Peyer's patch (tissue), 4 donors: ENCODE data around the gene CRTAC1. TPM values are rescaled to one million over a fixed set of nuclear protein-coding genes. Genes with fewer than 3 reads are reported as not detected.

Source experiments
- DNase-seq, 3 donors: peaks; one replicate each; pipeline ENCODE4 v3.0.0-alpha.2; 2017 to 2019
- H3K27ac ChIP-seq, 4 donors: fragments of 200-600 bp; sonication (generic); one replicate each; pipeline ENCODE4 v1.5.1; 2016 to 2019
- H3K27me3 ChIP-seq, 2 donors: fragments of 200-600 bp; sonication (generic); one replicate each; pipeline ENCODE4 v1.5.1; 2019
- H3K36me3 ChIP-seq, 3 donors: fragments of 200-600 bp; sonication (generic); one replicate each; pipeline ENCODE4 v1.5.1; 2016 to 2019
- H3K4me1 ChIP-seq, 4 donors: fragments of 200-600 bp; sonication (generic); one replicate each; pipeline ENCODE4 v1.5.1; 2016 to 2019
- H3K4me3 ChIP-seq, 4 donors: fragments of 200-600 bp; sonication (generic); 1 replicate in 3 of 4; 2 replicates in 1 of 4; pipeline ENCODE4 v1.5.1; 2016 to 2019; ENCODE audit warnings: mild to moderate bottlenecking in 1 of 4
- H3K9me3 ChIP-seq, 4 donors: fragments of 200-600 bp; sonication (generic); one replicate each; pipeline ENCODE4 v1.5.1; 2016 to 2019; ENCODE audit warnings: mild to moderate bottlenecking in 1 of 4
- POLR2A ChIP-seq, 2 donors: fragments of 450-650 bp; IDR thresholded peaks; one replicate each; pipeline ENCODE4 v1.5.1; 2017; ENCODE audit warnings: antibody characterized with exemption in 2 of 2, mild to moderate bottlenecking in 2 of 2, moderate library complexity in 2 of 2
- total RNA-seq, 4 donors: library from RNA; depleted of rRNA; stranded (reverse); fragments of >200 nt; gene quantifications; one replicate each; pipeline ENCODE4 v1.1.0, GENCODE V29; 2016
- TF ChIP-seq, protein P1 (sequence below), 6 experiments: fragments of 450-650 bp in 4 of 6; fragments of 200-600 bp in 2 of 6; sonication (generic) in 1 of 6; IDR thresholded peaks; one replicate each; pipeline ENCODE4 v1.5.1; 2017 to 2019; ENCODE audit warnings: antibody characterized with exemption in 6 of 6, mild to moderate bottlenecking in 3 of 6, moderate library complexity in 1 of 6

Gene CRTAC1
- total RNA-seq, 4 donors from 2014 or later = 0.53 TPM; not detected in 3

DNA sequence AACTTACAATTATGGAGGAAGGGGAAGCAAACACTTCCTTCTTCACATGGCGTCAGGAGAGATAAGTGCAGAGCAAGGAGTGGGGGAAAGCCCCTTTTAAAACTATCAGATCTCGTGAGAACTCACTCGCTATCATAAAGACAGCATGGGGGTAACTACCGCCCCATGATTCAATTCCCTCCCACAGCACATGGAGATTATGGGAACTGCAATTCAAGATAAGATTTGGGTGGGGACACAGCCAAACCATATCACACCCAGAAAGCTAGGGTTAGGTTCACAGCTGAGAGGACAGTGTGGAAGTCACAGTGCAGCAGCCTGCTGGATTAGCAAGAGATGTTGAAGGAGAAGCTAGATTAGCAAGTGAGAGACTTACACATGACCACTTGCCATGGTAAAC, 81.6 kb downstream of the CRTAC1 start:
- Histone ChIP-seq H3K36me3 (no peaks in the 10 kb centered on the region), H3K4me3 (no peak overlapping the region), H3K9me3 (no peaks in the 10 kb centered on the region), H3K27ac (no peak overlapping the region), H3K4me1 (no peaks in the 10 kb centered on the region), H3K27me3 (no peaks in the 10 kb centered on the region)
- no peak for TF ChIP-seq POLR2A (IDR thresholded peaks at IDR 0.05)
- TF ChIP-seq, protein P1, sequence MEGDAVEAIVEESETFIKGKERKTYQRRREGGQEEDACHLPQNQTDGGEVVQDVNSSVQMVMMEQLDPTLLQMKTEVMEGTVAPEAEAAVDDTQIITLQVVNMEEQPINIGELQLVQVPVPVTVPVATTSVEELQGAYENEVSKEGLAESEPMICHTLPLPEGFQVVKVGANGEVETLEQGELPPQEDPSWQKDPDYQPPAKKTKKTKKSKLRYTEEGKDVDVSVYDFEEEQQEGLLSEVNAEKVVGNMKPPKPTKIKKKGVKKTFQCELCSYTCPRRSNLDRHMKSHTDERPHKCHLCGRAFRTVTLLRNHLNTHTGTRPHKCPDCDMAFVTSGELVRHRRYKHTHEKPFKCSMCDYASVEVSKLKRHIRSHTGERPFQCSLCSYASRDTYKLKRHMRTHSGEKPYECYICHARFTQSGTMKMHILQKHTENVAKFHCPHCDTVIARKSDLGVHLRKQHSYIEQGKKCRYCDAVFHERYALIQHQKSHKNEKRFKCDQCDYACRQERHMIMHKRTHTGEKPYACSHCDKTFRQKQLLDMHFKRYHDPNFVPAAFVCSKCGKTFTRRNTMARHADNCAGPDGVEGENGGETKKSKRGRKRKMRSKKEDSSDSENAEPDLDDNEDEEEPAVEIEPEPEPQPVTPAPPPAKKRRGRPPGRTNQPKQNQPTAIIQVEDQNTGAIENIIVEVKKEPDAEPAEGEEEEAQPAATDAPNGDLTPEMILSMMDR (IDR thresholded peaks at IDR 0.05) = no peak
- DNase-seq = no peak

DNA sequence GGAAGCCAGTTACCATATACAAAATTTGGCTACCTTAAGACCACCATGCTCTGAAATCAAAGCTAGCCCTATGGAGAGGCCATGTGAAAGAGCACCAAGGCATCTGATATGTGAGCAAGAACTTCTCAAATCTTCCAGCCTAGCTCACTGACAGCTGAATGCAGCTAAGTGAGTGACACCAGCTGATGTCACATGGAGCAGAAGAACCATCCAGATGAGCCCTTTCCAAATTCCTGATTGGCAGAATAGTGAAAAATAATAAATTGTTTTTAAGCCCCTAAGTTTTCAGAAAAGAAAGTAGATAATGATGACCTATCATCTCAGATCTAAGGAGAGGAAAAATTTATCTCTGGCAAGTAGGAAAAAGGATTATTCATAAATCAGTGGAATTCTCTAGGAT, 85.6 kb downstream of the CRTAC1 start:
- Histone ChIP-seq H3K27me3 (no peaks in the 10 kb centered on the region), H3K36me3 (no peaks in the 10 kb centered on the region), H3K27ac (no peak overlapping the region), H3K4me3 (no peak overlapping the region), H3K9me3 (no peaks in the 10 kb centered on the region), H3K4me1 (no peaks in the 10 kb centered on the region)
- TF ChIP-seq POLR2A (IDR thresholded peaks at IDR 0.05) = no peak
- TF ChIP-seq, protein P1 (IDR thresholded peaks at IDR 0.05) = no peak
- DNase-seq = no peak

DNA sequence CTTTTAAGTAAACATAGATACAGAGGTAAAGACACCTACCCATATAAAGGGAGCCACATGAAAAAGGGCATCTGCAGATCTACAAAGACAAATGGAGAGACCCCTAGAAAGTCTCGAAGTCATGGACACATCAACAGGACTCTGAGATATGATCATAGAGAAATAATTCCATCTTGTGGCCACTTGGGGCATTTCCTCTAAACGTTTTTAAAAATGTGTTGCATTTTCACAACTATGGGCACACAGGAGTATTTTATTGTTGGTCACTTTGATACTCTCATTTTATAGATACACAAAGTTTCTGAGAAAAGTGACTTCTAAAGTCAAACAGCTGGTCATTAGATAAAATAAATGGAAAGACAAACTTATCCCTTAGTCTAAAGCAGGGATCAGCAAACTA, 87.1 kb downstream of the CRTAC1 start:
- H3K27me3 ChIP-seq = no peaks in the 10 kb centered on the region
- no peaks in the 10 kb centered on the region for H3K9me3 ChIP-seq
- H3K27ac ChIP-seq = no peak overlapping the region
- no peak for TF ChIP-seq POLR2A (IDR thresholded peaks at IDR 0.05)
- TF ChIP-seq, protein P1 (IDR thresholded peaks at IDR 0.05) = no peak
- DNase-seq = no peak
- no peaks in the 10 kb centered on the region for H3K36me3 ChIP-seq
- no peaks in the 10 kb centered on the region for H3K4me1 ChIP-seq
- no peak overlapping the region for H3K4me3 ChIP-seq

DNA sequence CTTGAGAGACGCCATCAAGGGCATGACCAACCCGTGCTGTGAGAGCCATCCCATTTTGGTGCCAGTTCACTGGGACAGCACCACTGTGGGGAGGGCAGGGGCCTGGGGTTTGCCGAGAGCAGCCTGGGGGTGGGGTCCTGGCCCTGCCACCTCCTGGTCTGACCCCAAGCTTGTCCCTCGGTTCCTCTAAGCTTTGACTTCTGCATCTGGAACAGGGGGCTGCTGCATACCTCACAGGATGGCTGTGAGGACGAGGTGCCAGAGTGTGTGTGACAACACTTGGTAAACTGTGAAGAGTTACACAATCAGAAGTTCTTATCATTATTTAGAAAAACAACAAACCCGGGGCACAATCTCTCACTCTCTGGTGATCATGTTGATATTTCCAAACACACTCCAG, 89.9 kb downstream of the CRTAC1 start:
- Histone ChIP-seq H3K27me3 (no peaks in the 10 kb centered on the region), H3K4me3 (no peak overlapping the region), H3K27ac (no peak overlapping the region), H3K36me3 (no peaks in the 10 kb centered on the region), H3K9me3 (no peaks in the 10 kb centered on the region), H3K4me1 (no peaks in the 10 kb centered on the region)
- TF ChIP-seq, protein P1 (IDR thresholded peaks at IDR 0.05) = no peak
- no peak for TF ChIP-seq POLR2A (IDR thresholded peaks at IDR 0.05)
- DNase-seq = no peak

DNA sequence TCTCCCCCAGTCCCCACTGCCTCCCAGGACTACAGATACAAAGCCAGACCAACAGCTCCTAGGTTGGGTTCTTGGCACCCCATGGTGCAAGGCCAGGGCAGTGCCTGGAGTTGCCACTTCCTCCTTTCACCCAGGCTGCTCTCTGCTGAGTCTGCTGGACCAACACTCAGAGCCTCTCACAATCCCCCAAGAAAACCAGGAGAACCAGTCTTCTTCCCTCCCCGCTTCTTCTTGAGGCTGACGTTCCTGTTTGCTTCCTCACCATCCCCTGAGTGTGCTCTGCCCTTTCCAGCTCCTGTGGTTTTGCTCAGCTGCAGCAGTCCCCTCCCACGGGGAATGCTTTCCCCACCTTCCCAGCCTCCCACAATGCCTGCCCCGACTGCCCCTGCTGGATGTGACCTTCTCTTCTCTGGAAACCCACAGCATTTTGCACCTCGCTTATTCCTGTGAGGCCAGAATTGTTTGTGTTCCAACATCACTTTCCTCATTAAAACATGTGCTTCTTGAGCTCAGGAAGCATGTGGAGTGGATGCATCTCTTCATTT, 90.9 kb downstream of the CRTAC1 start:
- H3K27ac ChIP-seq = no peak overlapping the region
- no peaks in the 10 kb centered on the region for H3K36me3 ChIP-seq
- TF ChIP-seq, protein P1 (IDR thresholded peaks at IDR 0.05) = no peak
- no peak for TF ChIP-seq POLR2A (IDR thresholded peaks at IDR 0.05)
- no peak for DNase-seq
- H3K4me1 ChIP-seq = no peaks in the 10 kb centered on the region
- no peaks in the 10 kb centered on the region for H3K27me3 ChIP-seq
- H3K4me3 ChIP-seq = no peak overlapping the region
- no peaks in the 10 kb centered on the region for H3K9me3 ChIP-seq

DNA sequence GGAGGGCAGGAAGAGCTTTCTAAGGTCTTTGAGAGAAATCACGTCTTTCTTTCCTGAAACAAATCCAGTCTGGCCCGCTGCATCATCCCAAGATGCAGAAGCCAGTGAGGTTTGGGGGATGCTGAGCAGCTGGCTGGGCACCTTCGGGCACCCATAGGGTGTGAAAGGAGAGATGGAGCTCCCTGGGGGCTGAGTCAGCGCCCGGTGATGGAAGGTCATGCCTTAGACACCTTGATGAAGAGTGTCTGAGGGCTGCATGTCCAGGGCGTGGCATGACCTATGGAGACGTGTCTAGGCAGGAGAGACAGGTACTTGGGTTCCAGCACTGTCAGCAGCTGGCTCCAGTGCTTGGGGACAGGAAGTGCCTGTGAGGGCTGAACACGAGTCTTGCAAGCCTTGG, 92.5 kb downstream of the CRTAC1 start:
- H3K9me3 ChIP-seq = no peaks in the 10 kb centered on the region
- H3K4me3 ChIP-seq = no peak overlapping the region
- TF ChIP-seq, protein P1 (IDR thresholded peaks at IDR 0.05) = no peak
- TF ChIP-seq POLR2A (IDR thresholded peaks at IDR 0.05) = no peak
- H3K27me3 ChIP-seq = no peaks in the 10 kb centered on the region
- no peaks in the 10 kb centered on the region for H3K36me3 ChIP-seq
- no peak overlapping the region for H3K27ac ChIP-seq
- H3K4me1 ChIP-seq = no peaks in the 10 kb centered on the region
- DNase-seq = no peak
